KMS-11 (cell line): ENCODE data around the gene FRMD4A.
"Not testable (repeated sequence)": the region's sequence is repeated elsewhere in the genome, so short reads cannot be mapped to it uniquely, and the experiment has no call there.

Source experiments
- H2AFZ ChIP-seq: fragments of 200-600 bp; sonication (generic); 2 replicates; pipeline ENCODE4 v1.6.1; 2016; ENCODE audit warnings: antibody characterized with exemption, mixed run types, low read depth
- H3K27ac ChIP-seq: fragments of 200-600 bp; sonication (generic); 2 replicates; pipeline ENCODE4 v1.6.1; 2016; ENCODE audit warnings: mild to moderate bottlenecking, mixed run types
- H3K27me3 ChIP-seq: fragments of 200-600 bp; sonication (generic); 2 replicates; pipeline ENCODE4 v1.6.1; 2017; ENCODE audit warnings: mild to moderate bottlenecking, low read depth, mixed run types, moderate library complexity; ENCODE audit not compliant: insufficient read depth
- H3K36me3 ChIP-seq: fragments of 200-600 bp; sonication (generic); 2 replicates; pipeline ENCODE4 v1.6.1; 2017; ENCODE audit warnings: mild to moderate bottlenecking, mixed run types; ENCODE audit not compliant: insufficient read depth
- H3K4me1 ChIP-seq: fragments of 200-600 bp; sonication (generic); 2 replicates; pipeline ENCODE4 v1.6.1; 2016; ENCODE audit warnings: mild to moderate bottlenecking, low read depth, mixed run types; ENCODE audit not compliant: poor library complexity, severe bottlenecking
- H3K4me2 ChIP-seq: fragments of 200-600 bp; sonication (generic); 2 replicates; pipeline ENCODE4 v1.7.0; 2016; ENCODE audit warnings: mild to moderate bottlenecking, mixed run types
- H3K4me3 ChIP-seq: fragments of 200-600 bp; sonication (generic); IDR thresholded peaks from 2 replicates; pipeline ENCODE4 v1.6.1; 2017; ENCODE audit warnings: low read depth, low read length, mixed read lengths; ENCODE audit not compliant: insufficient read depth
- H3K79me2 ChIP-seq: fragments of 200-600 bp; sonication (generic); 2 replicates; pipeline ENCODE4 v1.6.1; 2016; ENCODE audit warnings: low read depth, mixed run types; ENCODE audit not compliant: insufficient read depth
- H3K9ac ChIP-seq: fragments of 200-600 bp; sonication (generic); 2 replicates; pipeline ENCODE4 v1.6.1; 2016; ENCODE audit warnings: mild to moderate bottlenecking, mixed run types
- H4K20me1 ChIP-seq: fragments of 200-600 bp; sonication (generic); 2 replicates; pipeline ENCODE4 v1.6.1; 2016; ENCODE audit warnings: mild to moderate bottlenecking, mixed run types; ENCODE audit not compliant: insufficient read depth
- CTCF ChIP-seq: fragments of 200-600 bp; sonication (generic); conservative IDR thresholded peaks from 2 replicates; pipeline ENCODE4 v1.6.1; 2017; ENCODE audit warnings: low read depth, mild to moderate bottlenecking, antibody characterized with exemption, low read length, moderate library complexity, mixed read lengths

Gene FRMD4A

DNA sequence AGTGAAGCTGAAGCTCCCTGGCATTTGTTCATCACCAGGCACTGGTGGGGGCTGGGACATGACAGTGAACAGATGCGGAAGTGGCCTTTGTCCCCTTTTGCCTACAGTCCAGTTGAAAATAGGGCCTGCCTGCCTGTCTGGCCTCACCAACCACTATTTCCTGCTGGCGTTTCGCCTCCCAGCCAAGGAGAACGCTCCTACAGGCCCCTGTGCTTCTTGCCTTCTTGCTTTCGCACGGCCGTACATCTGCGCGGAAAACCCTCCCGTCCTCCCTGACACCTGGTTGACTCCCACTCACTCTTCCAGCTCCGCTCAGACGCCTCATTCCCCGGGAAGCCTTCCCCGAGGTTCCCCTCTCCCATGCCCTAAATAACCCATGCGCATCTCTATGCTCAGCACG, 426.7 kb downstream of the FRMD4A start:
- H3K9ac ChIP-seq: no peak overlapping the region
- H3K4me3 ChIP-seq: no peak overlapping the region
- no peaks in the 10 kb centered on the region for H3K36me3 ChIP-seq
- no peak overlapping the region for H2AFZ ChIP-seq
- TF ChIP-seq CTCF: no peak
- H4K20me1 ChIP-seq: no peaks in the 10 kb centered on the region
- H3K27me3 ChIP-seq: no peaks in the 10 kb centered on the region
- H3K4me1 ChIP-seq: no peaks in the 10 kb centered on the region
- H3K4me2 ChIP-seq: no peak overlapping the region
- no peaks in the 10 kb centered on the region for H3K79me2 ChIP-seq
- H3K27ac ChIP-seq: no peak overlapping the region

GRCh38 chr10:13902868-13903587, 427.7 kb downstream of the FRMD4A start:
- Histone ChIP-seq H2AFZ (no peak overlapping the region), H3K4me1 (no peaks in the 10 kb centered on the region), H3K27me3 (no peaks in the 10 kb centered on the region), H3K9ac (no peak overlapping the region), H3K27ac (no peak overlapping the region), H4K20me1 (no peaks in the 10 kb centered on the region), H3K4me2 (no peak overlapping the region), H3K36me3 (no peaks in the 10 kb centered on the region), H3K79me2 (no peaks in the 10 kb centered on the region), H3K4me3 (no peak overlapping the region)
- no peak for TF ChIP-seq CTCF

DNA sequence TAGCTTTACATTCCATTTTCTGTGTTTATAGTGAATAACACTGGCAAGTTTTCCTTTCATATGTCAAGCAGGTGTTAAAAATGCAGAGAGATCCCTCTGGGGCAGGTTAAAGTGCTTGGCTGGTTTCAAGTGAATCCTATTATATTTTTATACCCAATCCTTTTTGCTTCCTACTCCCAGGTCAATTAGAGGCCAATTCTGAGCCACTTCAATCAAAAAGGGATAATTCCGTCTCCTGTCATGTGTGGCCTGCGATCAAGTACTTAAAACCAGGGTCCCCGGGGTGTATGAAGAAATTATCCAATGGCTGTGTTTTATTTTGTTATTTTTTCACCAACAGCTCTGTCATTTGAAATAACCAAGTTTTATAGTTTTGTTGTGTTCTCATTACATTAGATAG, 430.8 kb downstream of the FRMD4A start:
- H3K27me3 ChIP-seq: no peaks in the 10 kb centered on the region
- TF ChIP-seq CTCF: no peak
- no peaks in the 10 kb centered on the region for H4K20me1 ChIP-seq
- H3K4me2 ChIP-seq: no peak overlapping the region
- H3K4me1 ChIP-seq: no peaks in the 10 kb centered on the region
- H3K4me3 ChIP-seq: no peak overlapping the region
- H3K9ac ChIP-seq: no peak overlapping the region
- H3K27ac ChIP-seq: no peak overlapping the region
- no peaks in the 10 kb centered on the region for H3K36me3 ChIP-seq
- H2AFZ ChIP-seq: no peak overlapping the region
- H3K79me2 ChIP-seq: no peaks in the 10 kb centered on the region

DNA sequence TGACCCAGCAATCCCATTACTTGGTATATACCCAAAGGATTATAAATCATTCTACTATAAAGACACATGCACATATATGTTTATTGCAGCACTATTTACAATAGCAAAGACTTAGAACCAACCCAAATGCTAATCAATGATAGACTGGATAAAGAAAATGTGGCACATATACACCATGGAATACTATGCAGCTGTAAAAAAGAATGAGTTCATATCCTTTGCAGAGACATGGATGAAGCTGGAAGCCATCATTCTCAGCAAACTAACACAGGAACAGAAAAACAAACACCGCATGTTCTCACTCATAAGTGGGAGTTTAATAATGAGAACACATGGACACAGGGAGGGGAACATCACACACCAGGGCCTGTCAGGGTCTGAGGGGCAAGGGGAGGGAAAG, 434.6 kb downstream of the FRMD4A start:
- H3K27me3 ChIP-seq, H3K4me2 ChIP-seq, H3K9ac ChIP-seq, H3K4me3 ChIP-seq, H4K20me1 ChIP-seq, H3K36me3 ChIP-seq, H3K79me2 ChIP-seq, H2AFZ ChIP-seq, H3K27ac ChIP-seq, H3K4me1 ChIP-seq: not testable (repeated sequence)

DNA sequence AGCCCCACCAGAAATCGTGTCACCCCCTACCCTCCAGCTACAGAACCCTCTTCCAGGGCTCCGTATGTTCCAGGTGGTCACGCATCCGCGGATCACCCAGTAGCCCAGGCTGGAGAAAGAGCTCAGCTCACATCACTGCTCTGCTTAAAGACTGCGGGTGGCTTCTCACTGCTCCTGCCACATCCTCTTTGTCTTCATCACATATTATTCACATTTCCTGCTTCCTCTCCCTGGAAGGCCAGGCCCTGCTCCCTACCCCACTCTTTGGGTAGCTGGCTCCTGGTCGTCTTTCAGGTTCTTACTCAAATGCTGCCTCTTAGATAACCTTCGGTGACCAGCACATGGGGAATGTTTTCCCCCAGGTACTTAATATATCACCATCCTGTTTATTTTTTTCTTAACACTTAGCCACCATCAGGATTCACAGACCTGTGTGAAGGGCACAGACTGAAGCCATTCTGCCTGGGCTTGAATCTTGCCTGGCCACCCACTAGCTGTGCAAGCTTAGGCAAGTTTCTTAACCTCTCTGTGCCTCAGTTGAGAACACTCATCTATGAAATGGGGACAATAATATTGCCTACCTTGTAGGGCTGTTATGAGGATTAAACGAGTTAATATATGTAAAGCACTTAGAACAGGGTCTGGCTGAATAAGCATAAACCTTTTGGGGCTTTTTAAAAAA, 436.2 kb downstream of the FRMD4A start:
- Histone ChIP-seq H3K4me3 (no peak overlapping the region), H2AFZ (no peak overlapping the region), H3K9ac (no peak overlapping the region), H3K36me3 (no peaks in the 10 kb centered on the region), H3K27me3 (no peaks in the 10 kb centered on the region), H3K27ac (no peak overlapping the region), H3K4me1 (no peaks in the 10 kb centered on the region), H3K79me2 (no peaks in the 10 kb centered on the region), H4K20me1 (no peaks in the 10 kb centered on the region), H3K4me2 (no peak overlapping the region)
- no peak for TF ChIP-seq CTCF
